ENCODE measurements around the gene RXRA.

Gene RXRA

DNA sequence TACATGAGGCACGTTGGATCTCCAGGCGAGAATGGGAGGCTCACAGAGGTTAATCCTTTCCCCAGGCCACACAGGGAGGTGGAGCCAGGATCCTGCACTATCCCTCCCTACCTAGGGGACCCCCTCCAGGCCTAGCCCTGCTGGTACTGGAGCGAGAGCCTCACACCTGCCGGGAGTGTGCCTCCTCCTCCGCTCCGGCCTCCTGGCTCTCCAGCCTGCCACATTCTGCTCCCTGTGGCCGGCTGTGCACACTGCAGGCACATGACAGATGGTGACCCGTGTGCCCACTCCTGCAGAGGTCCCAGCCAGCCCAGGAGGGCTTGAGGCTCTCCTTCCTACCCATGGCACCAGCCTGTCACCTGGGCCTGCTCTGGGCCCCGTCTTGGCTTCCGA is 93.4 kb downstream of the RXRA start:
- DNase-seq (ENCODE audit: low read depth) = no peak

DNA sequence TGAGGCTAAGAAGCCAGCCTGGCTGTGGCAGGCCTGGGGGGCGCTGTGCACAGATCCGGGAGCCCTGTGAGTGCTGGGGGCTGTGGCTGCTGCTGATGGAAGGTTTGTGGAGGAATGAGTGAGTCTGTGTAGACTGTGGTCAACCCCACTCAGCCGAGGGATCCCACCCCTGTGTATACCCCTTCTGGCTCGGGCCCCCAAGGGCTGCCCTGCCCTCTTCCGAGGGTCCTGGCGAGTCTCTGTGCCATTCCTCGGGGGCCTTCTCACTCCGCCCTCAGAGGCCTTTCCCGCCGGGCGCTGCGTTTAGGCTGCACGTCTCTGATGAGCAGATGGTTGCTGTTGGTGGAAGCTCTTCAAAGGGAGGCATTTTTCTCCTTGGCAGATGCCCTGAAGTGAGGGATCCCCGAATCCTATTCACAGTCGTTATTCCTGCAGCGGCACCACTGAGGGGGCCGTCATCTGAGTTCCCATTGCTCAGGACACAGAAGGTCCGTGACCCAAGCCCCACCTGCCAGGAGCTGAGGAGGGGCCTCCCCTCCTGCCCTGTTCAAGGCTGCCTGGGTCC is 94.1 kb downstream of the RXRA start:
- no peak for DNase-seq (ENCODE audit: low read depth)

DNA sequence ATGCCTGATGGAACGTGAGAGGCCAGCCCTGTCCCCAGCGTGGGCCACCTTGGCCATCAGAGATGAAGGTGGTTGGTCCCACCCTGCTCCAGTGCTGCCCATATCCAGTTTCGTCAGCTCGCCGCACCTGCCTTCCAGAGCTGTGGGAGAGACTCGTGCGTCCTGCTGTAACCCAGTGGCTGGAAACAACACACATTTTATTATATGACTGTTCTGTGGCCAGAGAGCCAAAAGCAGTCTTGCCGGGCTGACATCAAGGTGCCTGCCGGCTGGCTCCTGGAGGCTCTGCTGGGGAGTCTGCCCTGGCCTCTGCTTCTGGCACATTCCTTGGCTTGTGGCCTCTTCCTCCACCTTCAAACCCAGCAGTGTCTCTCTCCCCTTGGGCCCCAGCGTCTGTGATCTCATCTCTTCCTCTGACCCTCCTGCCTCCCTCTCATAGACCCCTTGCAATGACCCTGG is 94.7 kb downstream of the RXRA start:
- no peak for DNase-seq (ENCODE audit: low read depth)

DNA sequence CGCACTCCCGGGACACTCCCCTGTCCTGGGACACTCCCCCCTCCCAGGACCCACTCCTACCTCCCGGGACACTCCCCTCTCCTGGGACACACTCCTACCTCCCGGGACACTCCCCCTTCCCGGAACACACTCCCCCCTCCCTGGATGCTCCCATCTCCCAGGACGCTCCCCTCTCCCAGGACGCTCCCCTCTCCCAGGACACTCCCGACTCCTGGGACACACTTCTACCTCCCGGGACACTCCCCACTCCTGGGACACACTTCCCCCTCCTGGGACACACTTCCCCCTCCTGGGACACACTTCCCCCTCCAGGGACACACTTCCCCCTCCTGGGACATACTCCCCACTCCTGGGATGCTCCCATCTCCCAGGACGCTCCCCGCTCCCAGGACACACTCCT is 95.6 kb downstream of the RXRA start:
- DNase-seq (ENCODE audit: low read depth) = no peak

DNA sequence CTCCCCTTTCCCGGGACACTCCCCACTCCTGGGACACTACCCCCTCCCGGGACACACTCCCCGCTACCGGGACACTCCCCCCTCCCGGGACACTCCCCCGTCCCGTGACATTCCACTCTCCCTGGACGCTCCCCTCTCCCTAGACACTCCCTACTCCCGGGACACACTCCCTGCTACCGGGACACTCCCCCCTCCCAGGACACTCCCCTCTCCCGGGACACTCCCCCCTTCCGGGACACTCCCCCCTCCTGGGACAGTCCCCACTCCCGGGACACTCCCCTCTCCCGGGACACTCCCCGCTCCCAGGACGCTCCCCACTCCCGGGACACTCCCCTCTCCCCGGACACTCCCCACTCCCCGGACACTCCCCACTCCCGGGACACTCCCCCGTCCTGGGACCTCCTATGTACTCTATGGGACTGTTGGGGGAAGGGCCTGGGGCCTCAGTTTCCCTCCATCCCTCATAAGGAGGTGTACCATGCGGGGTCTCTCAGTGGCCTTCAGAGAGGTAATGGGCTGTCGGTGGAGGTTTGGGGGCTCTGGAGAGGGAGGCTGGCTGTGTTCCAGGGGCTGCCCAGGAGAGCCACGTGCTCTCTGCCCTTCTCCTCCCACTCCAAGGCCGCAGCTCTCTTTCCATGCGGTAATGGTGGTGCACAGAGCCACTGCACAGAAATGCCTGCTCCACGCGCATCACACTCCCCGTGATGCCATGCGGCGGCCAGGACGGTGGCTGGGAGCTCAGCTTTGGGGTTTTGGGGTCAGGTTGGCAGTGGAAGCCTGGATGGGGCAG is 96.2 kb downstream of the RXRA start:
- no peak for DNase-seq (ENCODE audit: low read depth)

DNA sequence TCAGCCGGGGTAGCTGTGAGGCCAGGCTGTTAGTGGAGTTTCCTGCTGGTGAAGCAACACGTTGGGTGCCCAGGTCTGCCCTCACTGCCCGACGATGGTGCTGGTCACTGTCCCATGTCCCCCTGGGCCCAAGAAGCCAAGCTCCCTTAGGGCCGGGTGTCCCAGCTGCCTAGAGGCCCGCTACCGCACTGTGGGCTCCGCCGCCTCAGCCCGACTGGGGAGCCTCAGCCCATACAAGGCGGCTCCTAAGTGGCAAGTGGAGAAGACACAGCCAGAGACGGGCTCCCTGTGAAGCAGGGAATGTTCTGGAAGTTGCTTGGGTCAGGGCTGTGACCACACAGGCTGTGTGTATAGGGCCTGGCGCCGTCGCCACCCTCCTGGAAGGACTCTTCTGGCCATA is 96.9 kb downstream of the RXRA start:
- no peak for DNase-seq (ENCODE audit: low read depth)

DNA sequence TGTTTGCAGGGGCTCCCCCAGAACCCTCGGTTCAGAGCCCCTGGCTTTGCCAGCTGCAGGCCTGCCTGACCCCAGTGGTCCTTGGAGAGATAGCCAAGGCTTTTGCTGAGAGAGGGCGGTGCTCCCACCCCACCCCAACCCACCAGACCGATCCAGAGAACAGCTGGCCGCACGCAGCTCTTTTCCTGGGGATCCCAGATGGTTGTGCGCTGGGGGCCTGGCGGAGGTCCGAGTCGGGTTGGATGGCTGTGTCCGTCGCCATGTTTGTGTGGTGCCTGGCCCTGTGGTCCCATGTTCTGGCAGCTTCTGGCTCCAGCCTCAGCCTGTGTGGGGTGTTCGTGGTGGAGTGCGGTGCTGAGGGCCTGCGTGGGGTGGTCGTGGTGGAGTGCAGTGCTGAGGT is 97.5 kb downstream of the RXRA start:
- DNase-seq (ENCODE audit: low read depth) = no peak

DNA sequence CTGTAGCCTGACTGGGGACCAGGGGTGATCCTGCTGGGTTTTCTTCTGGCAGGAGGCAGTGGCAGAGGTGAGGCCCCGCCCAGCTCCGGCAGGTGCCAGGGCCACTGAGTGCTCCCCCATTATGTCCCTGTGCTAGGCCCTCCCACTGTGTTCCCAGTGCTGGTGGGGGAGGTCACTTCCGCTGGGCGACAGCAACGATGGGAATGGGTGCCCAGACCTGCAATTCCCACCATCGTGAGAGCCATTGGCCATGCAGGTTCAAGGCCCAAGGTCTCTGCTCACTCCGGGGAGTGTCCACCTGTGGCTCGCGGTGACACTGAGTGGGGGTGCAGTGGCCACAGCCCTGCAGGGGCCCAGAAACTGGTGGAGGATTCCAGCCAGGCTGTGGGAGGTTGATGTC is 98.6 kb downstream of the RXRA start:
- DNase-seq (ENCODE audit: low read depth) = no peak

DNA sequence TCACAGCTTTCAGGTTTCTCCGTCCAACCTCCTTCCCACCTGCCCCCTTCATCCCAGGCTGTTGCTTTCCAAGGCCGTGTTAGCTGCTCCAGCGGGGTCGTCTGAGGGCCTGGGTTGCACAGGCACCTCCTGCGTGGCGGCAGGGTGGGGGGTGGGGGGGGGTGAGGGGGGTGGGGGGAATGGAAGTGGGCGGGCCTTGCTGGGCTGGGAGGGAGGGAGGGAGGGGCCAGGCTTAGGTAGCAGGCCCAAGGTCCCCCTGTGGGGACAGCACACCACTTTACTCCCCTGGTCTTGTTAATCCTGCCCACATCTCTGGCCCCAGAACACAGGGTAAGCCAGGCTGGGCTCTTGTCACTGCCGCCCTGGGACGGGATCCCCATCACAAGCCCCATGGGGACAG is 99.1 kb downstream of the RXRA start:
- DNase-seq (ENCODE audit: low read depth) = no peak

DNA sequence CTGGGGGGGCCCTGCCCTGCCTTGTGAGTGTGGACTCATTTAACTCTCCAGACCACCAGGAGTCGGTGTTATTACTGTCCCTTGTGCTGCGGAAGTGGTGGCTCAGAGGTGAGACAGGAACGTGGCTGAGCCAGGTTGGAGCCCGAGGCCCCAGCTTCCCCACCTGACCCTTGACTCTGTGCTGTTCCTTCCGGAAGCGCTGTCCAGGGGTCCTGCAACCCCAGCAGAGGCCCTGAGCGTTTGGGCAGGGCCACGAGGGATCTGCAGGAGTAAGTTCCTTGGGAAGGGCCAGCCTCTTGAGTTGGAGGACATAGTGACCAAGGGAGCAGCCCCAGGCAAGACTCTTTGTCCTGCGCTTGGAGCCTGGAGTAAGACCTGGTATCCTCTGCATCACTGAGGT is 99.6 kb downstream of the RXRA start:
- no peak for DNase-seq (ENCODE audit: low read depth)

DNA sequence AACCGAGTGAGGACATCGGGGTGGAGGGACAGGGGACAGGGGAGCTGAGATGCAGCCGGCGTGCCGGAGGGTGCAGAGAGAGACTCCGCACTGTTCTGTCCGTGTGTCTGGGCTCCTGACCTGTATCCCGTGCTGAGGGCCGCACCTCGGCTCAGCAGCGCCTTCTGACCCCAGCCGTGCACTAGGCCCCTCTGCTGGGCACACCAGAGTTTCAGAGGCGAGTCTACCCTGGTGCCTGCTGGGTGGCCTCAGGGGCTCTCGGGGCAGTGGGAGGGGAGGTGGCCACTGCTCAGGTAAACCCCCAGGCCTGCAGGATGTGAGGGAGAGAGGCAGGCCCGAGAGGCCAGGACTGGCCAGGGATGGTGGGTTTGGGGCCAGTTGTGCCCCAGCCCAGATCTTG is 100.2 kb downstream of the RXRA start:
- DNase-seq (ENCODE audit: low read depth) = no peak

DNA sequence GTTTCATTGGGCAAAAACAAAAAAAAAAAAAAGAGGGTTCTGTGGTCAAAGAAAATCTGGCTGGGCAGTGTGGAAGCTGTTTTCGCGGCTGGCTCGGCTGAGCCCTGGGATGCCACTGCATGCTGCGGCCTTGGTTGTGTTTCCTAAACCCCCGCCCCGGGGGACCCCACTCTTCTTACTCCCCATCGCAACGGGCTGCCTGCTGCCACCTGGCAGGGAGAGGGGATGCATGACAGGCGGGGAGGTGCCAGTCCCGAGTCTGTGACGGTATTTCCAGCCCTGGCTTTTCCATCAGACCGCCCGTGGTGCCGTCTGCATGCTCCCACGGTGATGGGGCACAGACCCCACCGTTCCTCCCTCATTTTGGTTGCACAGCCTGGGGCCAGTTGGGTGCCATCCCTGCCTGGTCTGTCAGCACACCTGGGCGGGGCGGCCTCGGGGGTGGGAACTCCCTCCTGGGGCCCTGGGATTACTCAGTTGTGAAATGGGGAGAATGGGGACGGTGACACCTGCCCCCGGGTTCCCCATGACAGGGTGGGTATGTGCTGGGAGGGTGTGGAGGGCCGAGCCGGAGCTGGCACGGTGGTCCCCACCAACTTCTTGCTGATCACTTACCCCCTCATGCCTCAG is 101.0 kb downstream of the RXRA start:
- DNase-seq (ENCODE audit: low read depth) = no peak

DNA sequence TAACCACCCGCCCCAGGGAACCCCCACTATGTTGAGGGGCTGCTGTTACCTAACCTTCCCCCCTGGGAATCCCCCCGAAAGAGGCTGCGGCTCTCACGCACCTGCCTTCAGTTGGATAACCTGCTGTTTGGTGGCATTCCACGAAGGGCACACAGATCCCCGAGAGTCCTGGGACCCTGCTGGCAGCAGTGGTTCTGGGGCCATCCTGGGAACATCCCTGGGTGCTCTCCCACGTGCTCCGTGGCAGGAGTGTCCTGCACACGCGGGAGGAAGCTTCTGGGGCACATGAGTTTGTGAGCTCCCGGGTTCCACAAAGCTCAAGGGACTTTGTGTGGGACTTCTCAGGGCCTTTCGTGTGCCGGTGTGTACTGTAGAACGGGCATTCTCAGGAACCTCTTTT is 102.3 kb downstream of the RXRA start:
- no peak for DNase-seq (ENCODE audit: low read depth)

DNA sequence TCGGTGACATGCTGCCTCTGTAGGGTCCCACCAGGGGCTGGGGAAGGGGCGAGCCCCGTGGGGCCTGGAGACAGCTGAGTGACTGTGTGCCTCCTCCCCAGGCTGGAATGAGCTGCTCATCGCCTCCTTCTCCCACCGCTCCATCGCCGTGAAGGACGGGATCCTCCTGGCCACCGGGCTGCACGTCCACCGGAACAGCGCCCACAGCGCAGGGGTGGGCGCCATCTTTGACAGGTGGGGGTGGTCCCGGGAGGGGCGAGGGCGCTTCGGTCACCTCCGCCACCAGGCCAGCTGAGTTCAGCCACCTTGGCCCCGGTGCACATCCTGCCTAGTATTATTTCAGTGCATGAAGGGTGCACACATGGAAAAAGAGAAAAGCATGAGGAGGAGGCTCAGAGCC is 102.8 kb downstream of the RXRA start:
- DNase-seq (ENCODE audit: low read depth) = no peak

DNA sequence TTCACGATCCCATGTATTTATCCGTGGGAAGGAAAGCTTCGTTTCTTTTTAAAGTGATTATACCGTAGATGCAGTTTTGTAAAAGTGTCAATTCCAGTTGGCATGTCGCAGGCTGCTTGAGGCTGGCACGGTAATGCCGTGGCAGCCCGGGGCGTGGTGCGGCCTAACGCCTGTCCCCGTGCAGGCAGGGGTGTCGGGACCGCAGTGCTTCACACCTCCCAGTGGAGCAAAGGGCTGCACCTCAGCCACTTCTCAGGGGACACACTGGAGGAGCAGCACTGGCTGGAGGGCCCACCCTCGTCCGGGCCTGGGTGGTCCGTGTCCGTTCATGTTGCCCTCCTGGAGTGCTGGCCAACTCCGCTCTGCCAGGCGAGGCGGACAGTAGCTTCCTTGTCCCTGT is 103.2 kb downstream of the RXRA start:
- DNase-seq (ENCODE audit: low read depth) = no peak

DNA sequence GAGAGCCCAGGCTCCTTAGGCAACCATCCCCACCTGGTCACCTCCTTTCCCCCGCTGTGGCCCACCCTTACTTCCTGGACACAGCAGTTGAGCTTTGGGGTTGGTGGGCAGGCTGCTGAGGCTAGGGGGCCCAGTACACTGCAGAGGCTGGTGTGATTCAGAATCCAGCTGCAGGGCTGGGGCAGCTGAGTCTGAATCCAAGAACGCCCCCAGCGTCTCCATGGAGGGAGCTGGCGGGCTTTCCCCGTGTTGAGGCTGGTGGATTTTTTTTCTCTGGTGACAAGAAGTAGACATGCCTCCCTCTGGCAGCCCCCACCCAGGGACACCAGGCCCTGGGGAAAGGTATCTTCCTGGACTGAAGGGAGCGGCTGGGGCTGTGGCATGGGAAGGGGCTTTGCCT is 104.8 kb downstream of the RXRA start:
- no peak for DNase-seq (ENCODE audit: low read depth)

DNA sequence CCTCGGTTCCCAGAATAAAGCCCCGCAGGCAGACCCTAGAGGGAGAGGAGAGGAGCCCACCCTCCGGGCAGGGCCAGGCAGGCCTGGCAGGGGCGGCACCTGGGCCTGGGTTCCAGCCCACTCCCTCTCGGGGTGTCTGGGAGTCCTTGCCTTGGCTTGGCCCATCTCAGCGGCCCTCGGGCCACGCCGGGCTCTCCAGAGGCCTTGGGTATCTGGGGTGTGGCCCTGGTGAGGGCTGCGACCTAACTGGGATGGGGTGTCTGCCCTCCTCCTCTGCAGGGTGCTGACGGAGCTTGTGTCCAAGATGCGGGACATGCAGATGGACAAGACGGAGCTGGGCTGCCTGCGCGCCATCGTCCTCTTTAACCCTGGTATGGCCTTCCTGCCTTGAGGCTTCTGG is 105.4 kb downstream of the RXRA start:
- no peak for DNase-seq (ENCODE audit: low read depth)

DNA sequence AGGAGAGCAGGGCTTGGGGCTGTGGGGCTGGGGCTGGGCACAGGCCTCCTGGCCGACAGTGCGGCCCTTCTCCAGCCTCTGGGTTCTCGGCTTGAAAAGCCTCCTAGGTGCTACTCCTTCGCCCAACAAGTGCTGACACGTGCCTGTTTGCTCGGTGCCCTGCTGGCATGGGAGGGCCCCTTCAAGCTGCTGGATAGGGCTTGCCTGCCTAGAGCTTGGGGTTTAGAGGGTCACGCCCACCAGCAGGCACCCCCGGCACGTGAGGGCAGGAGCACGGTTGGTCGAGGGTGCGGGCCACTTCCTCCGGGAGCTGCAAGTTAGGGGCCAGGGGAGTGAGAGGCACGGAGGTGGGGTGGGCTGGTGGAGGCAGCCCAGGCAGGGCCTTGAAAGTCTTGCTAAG is 106.2 kb downstream of the RXRA start:
- DNase-seq (ENCODE audit: low read depth) = no peak

DNA sequence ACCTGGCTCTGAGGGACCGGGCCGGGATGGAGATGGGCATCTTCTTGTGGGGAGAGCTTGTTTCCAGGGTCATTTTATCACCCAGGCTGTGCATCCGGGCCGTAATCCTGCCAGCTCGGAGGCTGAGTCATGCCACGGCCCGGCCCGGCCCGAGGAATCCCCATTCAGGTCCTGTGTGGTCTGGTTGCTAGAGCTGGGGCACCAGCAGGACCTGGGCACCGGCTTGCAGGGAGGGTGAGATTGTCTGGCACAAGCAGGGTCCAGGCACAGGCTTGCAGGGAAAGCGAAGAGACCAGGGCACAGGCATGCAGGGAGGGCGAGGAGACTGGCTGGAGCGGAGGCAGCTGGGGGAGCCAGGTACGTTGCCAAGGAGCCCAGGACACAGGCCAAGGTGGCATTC is 106.8 kb downstream of the RXRA start:
- no peak for DNase-seq (ENCODE audit: low read depth)

DNA sequence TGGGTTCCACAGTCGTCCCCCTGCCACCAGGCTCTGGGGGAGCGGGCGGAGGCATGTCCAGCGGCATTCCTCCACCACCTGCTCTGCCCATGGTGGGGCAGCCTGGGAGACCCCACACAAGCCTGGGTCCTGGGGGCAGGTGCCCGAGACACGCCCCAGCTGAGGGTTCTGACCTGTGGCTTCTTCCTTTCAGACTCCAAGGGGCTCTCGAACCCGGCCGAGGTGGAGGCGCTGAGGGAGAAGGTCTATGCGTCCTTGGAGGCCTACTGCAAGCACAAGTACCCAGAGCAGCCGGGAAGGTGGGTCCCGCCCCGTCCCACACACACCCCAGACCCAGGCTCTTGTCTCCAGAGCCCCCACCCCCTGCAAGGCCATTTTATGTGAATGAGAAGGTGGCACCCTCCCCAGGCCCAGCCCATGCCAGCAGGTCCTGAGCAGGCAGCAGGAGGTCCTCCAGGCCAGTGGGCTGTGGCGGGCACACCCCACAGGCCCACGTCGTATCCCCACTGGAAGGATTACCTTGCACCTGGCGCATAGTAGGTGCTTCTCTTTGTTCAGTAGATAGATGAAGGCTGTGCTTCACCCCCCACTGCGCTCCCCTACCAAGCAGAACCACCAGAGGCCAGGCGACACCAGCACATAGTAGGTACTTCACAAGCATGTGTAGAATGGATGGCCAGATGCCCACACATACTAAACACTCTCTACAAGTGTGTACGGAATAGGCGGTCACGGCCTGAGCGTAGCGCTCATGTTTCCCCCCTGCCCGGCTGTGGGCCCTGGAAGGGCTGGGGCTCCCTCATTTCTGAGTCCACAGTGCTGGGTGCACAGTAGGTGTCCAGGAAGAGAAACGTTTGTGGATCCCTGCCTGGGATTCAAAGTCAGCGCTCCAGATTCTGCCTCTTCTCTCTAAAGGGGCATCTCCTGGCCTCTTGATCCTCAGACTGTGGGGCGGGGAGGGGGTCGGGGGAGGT is 107.9 kb downstream of the RXRA start:
- no peak for DNase-seq (ENCODE audit: low read depth)

DNA sequence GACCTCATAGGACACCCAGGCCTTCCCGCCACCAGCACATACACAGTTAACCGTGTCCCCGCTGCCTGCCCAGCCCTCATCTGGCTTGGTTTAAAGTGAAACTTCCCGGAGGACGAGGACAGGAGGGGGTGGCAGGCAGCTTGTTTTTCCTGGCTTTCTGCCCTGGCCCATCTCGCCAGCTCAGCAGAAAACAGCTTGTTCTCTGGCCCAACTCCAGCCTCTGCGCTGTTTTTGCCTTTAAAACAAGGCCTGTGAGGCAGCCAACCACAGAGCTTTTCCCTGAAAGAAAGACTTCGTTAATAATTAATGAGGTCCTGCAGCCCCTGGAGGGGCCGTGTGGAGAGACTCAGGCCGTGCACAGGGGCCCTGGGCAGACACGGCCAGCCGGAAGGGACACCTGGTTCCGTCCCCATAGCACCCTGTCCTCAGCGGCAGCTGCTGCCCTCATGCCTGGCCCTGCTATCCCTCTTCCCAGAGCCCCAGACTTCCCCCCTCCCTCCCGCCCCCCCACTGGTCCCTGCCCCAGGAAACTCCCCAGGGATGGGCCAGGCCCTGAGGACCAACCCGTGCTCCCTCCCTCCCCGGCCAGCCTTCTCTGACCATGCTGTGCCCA is 108.7 kb downstream of the RXRA start:
- no peak for DNase-seq (ENCODE audit: low read depth)
